B cell (primary cell): ENCODE results near the gene RBM23. TPM values are rescaled to one million over a fixed set of nuclear protein-coding genes. Genes with fewer than 3 reads are reported as not detected.

Experiments used
- ATAC-seq: fragments of 200-7000 bp; cut with Tn5 transposase; one replicate; pipeline ENCODE4 v1.10.0; 2021; ENCODE audit warnings: low read depth, mild to moderate bottlenecking, moderate number of reproducible peaks, moderate library complexity
- CTCF ChIA-PET: fragments of 350-600 bp; sonication (Branson Sonifier 250); formaldehyde crosslinking; loops from one replicate; lab custom pipeline; 2021; ENCODE audit warnings: antibody characterized with exemption, inconsistent platforms; lab: Charles Lee
- POLR2A ChIA-PET: fragments of 350-600 bp; sonication (Branson Sonifier 250); formaldehyde crosslinking; loops from one replicate; lab custom pipeline; 2021; ENCODE audit warnings: antibody characterized with exemption; lab: Charles Lee
- DNase-seq: peaks from one replicate; pipeline ENCODE4 v3.0.0; 2013
- H2AFZ ChIP-seq: 2 replicates; pipeline ENCODE4 v1.6.1; 2012; ENCODE audit warnings: mild to moderate bottlenecking, low read depth, low read length; ENCODE audit not compliant: insufficient read depth, poor library complexity, severe bottlenecking
- H3K27ac ChIP-seq, 2 donors: 1 replicate in 1 of 2; 2 replicates in 1 of 2; pipeline ENCODE4 v1.5.1; 2012 to 2013; ENCODE audit warnings: low read length in 2 of 2, mild to moderate bottlenecking in 2 of 2, moderate library complexity in 1 of 2
- H3K27me3 ChIP-seq, 4 experiments: fragments of 200-600 bp in 1 of 4; sonication (generic) in 1 of 4; replicated peaks in 1 of 4; 1 replicate in 2 of 4; 2 replicates in 2 of 4; pipeline versions ENCODE4 v1.6.1 to v1.7.0; 2013 to 2016; ENCODE audit warnings: low read length in 3 of 4, mild to moderate bottlenecking in 2 of 4, mixed read lengths in 1 of 4, moderate library complexity in 1 of 4; ENCODE audit not compliant: insufficient read depth in 4 of 4, control insufficient read depth in 3 of 4; ENCODE audit errors: control extremely low read depth in 1 of 4
- H3K36me3 ChIP-seq, 2 experiments: replicated peaks in 1 of 2; 1 replicate in 1 of 2; 2 replicates in 1 of 2; pipeline versions ENCODE4 v1.6.1 to v1.7.1; 2013; ENCODE audit warnings: low read length in 1 of 2; ENCODE audit not compliant: insufficient read depth in 2 of 2, control insufficient read depth in 1 of 2; ENCODE audit errors: control extremely low read depth in 1 of 2, extremely low read depth in 1 of 2
- H3K4me1 ChIP-seq, 2 donors: fragments of 200-600 bp in 1 of 2; sonication (generic) in 1 of 2; 1 replicate in 1 of 2; 2 replicates in 1 of 2; pipeline versions ENCODE4 v1.5.1 to v1.6.1; 2013 to 2017; ENCODE audit warnings: low read length in 2 of 2; ENCODE audit not compliant: control insufficient read depth in 2 of 2, insufficient read depth in 2 of 2
- H3K4me2 ChIP-seq: replicated peaks from 2 replicates; pipeline ENCODE3; 2012; ENCODE audit warnings: mild to moderate bottlenecking, low read depth, low read length; ENCODE audit not compliant: poor library complexity, severe bottlenecking
- H3K4me3 ChIP-seq, 5 experiments: fragments of 200-600 bp in 1 of 5; sonication (generic) in 1 of 5; 1 replicate in 3 of 5; 2 replicates in 2 of 5; pipeline versions ENCODE4 v1.5.1 to v1.7.0; 2011 to 2016; ENCODE audit warnings: low read length in 4 of 5, mild to moderate bottlenecking in 4 of 5, low read depth in 2 of 5, control low read depth in 1 of 5, moderate library complexity in 1 of 5; ENCODE audit not compliant: insufficient read depth in 1 of 5; ENCODE audit errors: control extremely low read depth in 1 of 5, extremely low read depth in 1 of 5
- H3K79me2 ChIP-seq: fragments of 200-600 bp; sonication (generic); one replicate; pipeline ENCODE4 v1.6.0; 2016; ENCODE audit warnings: low read length; ENCODE audit not compliant: control insufficient read depth, insufficient read depth
- H3K9ac ChIP-seq: fragments of 200-600 bp; sonication (generic); 2 replicates; pipeline ENCODE4 v1.6.1; 2017; ENCODE audit warnings: mild to moderate bottlenecking, low read length, moderate library complexity
- H3K9me3 ChIP-seq, 3 donors: one replicate each; pipeline versions ENCODE4 v1.6.1 to v1.7.1; 2013; ENCODE audit warnings: low read length in 2 of 3; ENCODE audit not compliant: control insufficient read depth in 2 of 3, insufficient read depth in 1 of 3; ENCODE audit errors: control extremely low read depth in 1 of 3
- H4K20me1 ChIP-seq: 2 replicates; pipeline ENCODE4 v1.6.0; 2012; ENCODE audit warnings: mild to moderate bottlenecking, low read length; ENCODE audit not compliant: insufficient read depth, control insufficient read depth, poor library complexity, severe bottlenecking
- H3K27ac Mint-ChIP-seq: one replicate; pipeline ENCODE4 v1.8.0; 2021; ENCODE audit warnings: mixed read lengths
- H3K27me3 Mint-ChIP-seq: one replicate; pipeline ENCODE4 v1.8.0; 2021; ENCODE audit warnings: mixed read lengths
- H3K4me1 Mint-ChIP-seq: one replicate; pipeline ENCODE4 v1.8.0; 2021; ENCODE audit warnings: mixed read lengths
- H3K4me3 Mint-ChIP-seq: one replicate; pipeline ENCODE4 v1.8.0; 2021; ENCODE audit warnings: mixed read lengths
- H3K9me3 Mint-ChIP-seq: one replicate; pipeline ENCODE4 v1.8.0; 2022; ENCODE audit warnings: mixed read lengths; ENCODE audit not compliant: insufficient read depth
- EZH2 ChIP-seq: IDR thresholded peaks from 2 replicates; pipeline ENCODE4 v1.6.1; 2012; ENCODE audit warnings: borderline replicate concordance, low read depth, mild to moderate bottlenecking, moderate library complexity, low read length; ENCODE audit not compliant: insufficient read depth, poor library complexity, severe bottlenecking
- WGBS: methylation state at CpG from one replicate; pipeline ENCODE4 v1.1.5; 2013; ENCODE audit warnings: missing lambda C conversion rate; ENCODE audit not compliant: insufficient coverage; 5-methylcytosine and 5-hydroxymethylcytosine counted together
- intact Hi-C: fragments of 100-400 bp; cut with micrococcal nuclease; formaldehyde crosslinking; loops from one replicate; pipeline ENCODE4 v1.10.0; 2022
- polyA plus RNA-seq: library from polyadenylated mRNA; depleted of rRNA; stranded (reverse); fragments of >200 nt; gene quantifications from 2 replicates; pipeline ENCODE4 v1.2.3, GENCODE V29; 2012
- total RNA-seq, 2 donors: library from RNA; stranded (reverse); fragments of 120-200 nt in 1 of 2; gene quantifications; 1 replicate in 1 of 2; 2 replicates in 1 of 2; pipeline versions ENCODE4 v1.2.3 to v1.2.4, GENCODE V29; 2013 to 2022
- TF ChIP-seq, protein P1 (sequence below): fragments of 200-600 bp; IDR thresholded peaks from one replicate; pipeline ENCODE4 v1.8.0; 2022; ENCODE audit warnings: antibody characterized with exemption, mild to moderate bottlenecking

The RBM23 gene
- total and polyA plus RNA-seq, 2 donors (not counting 1 experiment from before 2014, with no cell fraction given) = 60.7 to 165 TPM

DNA sequence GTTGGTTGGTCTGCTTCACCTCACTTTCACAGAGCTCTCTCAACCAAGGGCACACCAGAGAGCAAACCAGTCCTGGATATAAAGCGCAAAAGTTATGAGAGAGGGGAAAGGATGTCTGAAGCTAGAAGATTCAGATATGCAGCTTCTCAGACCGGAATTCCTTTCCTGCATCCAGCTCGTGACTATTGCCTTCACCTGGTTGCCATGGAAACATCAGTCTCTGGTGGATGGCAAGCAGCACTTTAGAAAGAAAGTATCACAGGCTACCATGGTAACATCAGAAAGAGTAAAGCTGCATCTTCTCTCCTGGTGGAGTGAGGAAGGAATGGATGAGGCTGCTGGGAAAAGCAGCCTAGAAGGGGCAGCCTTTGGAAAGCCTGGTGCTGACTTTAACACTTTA lies 22.2 kb downstream of the RBM23 start:
- H3K4me1 Mint-ChIP-seq = peaks cover 10% of the 10 kb centered on the region
- Histone ChIP-seq H3K27me3 (no peaks in the 10 kb centered on the region), H4K20me1 (no peaks in the 10 kb centered on the region), H3K4me2 (no peak overlapping the region), H3K36me3 (peaks cover 4 to 29% of the 10 kb centered on the region in 2 experiments), H3K4me3 (no peak overlapping the region), H3K79me2 (peaks cover 3% of the 10 kb centered on the region), H3K9ac (no peak overlapping the region), H2AFZ (no peak overlapping the region), H3K27ac (no peak overlapping the region), H3K4me1 (peaks cover 3 to 6% of the 10 kb centered on the region in 2 donors), H3K9me3 (no peaks in the 10 kb centered on the region)
- DNase-seq = no peak
- ATAC-seq = no peak
- no peak overlapping the region for H3K27ac Mint-ChIP-seq
- H3K4me3 Mint-ChIP-seq = no peak overlapping the region
- TF ChIP-seq, protein P1, sequence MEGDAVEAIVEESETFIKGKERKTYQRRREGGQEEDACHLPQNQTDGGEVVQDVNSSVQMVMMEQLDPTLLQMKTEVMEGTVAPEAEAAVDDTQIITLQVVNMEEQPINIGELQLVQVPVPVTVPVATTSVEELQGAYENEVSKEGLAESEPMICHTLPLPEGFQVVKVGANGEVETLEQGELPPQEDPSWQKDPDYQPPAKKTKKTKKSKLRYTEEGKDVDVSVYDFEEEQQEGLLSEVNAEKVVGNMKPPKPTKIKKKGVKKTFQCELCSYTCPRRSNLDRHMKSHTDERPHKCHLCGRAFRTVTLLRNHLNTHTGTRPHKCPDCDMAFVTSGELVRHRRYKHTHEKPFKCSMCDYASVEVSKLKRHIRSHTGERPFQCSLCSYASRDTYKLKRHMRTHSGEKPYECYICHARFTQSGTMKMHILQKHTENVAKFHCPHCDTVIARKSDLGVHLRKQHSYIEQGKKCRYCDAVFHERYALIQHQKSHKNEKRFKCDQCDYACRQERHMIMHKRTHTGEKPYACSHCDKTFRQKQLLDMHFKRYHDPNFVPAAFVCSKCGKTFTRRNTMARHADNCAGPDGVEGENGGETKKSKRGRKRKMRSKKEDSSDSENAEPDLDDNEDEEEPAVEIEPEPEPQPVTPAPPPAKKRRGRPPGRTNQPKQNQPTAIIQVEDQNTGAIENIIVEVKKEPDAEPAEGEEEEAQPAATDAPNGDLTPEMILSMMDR = no peak
- TF ChIP-seq EZH2 = no peak
- no peaks in the 10 kb centered on the region for H3K27me3 Mint-ChIP-seq
- intact Hi-C loops = no loop called here
- CTCF ChIA-PET = interaction anchor here (1.0 to 2.8 kb wide), 9 partner anchors 10 to 326 kb away, joined by 3 to 14 read pairs (median 5); partner anchors contain the start of gene LRP10
- H3K9me3 Mint-ChIP-seq = no peaks in the 10 kb centered on the region
- POLR2A ChIA-PET = interaction anchor here (1.1 to 1.7 kb wide), 2 partner anchors 8 to 24 kb away, joined by 6 to 7 read pairs; no protein-coding TSS in a partner anchor
- WGBS = 100% methylated on average over 3 of the region's 3 CpGs

DNA sequence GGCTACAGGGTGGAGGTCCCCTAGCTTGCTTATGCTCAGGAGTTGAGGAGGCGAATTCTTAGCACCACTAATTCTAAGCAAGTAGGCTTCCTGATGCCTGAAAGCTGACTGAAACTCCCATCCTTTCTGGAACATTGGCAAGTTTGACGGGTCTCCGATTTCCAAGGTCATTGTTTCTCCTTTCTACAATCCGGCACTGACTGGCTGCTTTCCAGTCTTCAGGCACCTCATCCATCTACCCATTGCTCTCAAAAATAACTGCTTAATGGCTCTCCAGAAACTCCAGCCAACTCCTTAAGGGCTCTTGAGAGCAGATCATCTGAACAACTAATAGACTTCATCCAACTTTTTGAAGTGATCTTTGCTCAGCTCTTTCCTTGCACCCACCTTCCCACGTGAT lies 22.6 kb downstream of the RBM23 start:
- Histone ChIP-seq H3K4me1 (peaks cover 3 to 6% of the 10 kb centered on the region in 2 donors), H2AFZ (no peak overlapping the region), H4K20me1 (no peaks in the 10 kb centered on the region), H3K9ac (no peak overlapping the region), H3K9me3 (no peaks in the 10 kb centered on the region), H3K4me3 (no peak overlapping the region), H3K4me2 (no peak overlapping the region), H3K79me2 (peaks cover 3% of the 10 kb centered on the region), H3K27ac (no peak overlapping the region), H3K27me3 (no peaks in the 10 kb centered on the region), H3K36me3 (peaks cover 2 to 25% of the 10 kb centered on the region in 2 experiments)
- POLR2A ChIA-PET = interaction anchor here (1.1 to 1.7 kb wide), 2 partner anchors 8 to 24 kb away, joined by 6 to 7 read pairs; no protein-coding TSS in a partner anchor
- H3K27me3 Mint-ChIP-seq = no peaks in the 10 kb centered on the region
- H3K4me3 Mint-ChIP-seq = no peak overlapping the region
- H3K4me1 Mint-ChIP-seq = peaks cover 10% of the 10 kb centered on the region
- CTCF ChIA-PET = interaction anchor here (0.6 to 2.8 kb wide), 12 partner anchors 10 to 332 kb away, joined by 3 to 14 read pairs (median 4); partner anchors contain the start of gene LRP10
- intact Hi-C loops = no loop called here
- WGBS = 98% methylated on average over 4 of the region's 5 CpGs
- no peaks in the 10 kb centered on the region for H3K9me3 Mint-ChIP-seq
- no peak for ATAC-seq
- DNase-seq = no peak
- TF ChIP-seq EZH2 = no peak
- TF ChIP-seq, protein P1 = no peak
- peak overlapping the region; percentile 53 for H3K27ac Mint-ChIP-seq
